Neural progenitor cell (in vitro differentiated cells): ENCODE data around the gene MSLN. TPM values are rescaled to one million over a fixed set of nuclear protein-coding genes. Genes with fewer than 3 reads are reported as not detected.
"Not testable (repeated sequence)": the region's sequence is repeated elsewhere in the genome, so short reads cannot be mapped to it uniquely, and the experiment has no call there.

Source experiments
- DNase-seq: peaks from one replicate; pipeline ENCODE4 v3.0.0-alpha.2; 2016; ENCODE audit warnings: low spot score
- H2AFZ ChIP-seq: fragments of 200-600 bp; sonication (generic); replicated peaks from 2 replicates; pipeline ENCODE4 v1.6.1; 2016; ENCODE audit warnings: antibody characterized with exemption
- H3F3A ChIP-seq: fragments of 200-600 bp; sonication (generic); 2 replicates; pipeline ENCODE4 v1.6.1; 2016; ENCODE audit warnings: antibody characterized with exemption, low read depth
- H3K27ac ChIP-seq: fragments of 200-600 bp; sonication (generic); 2 replicates; pipeline ENCODE4 v1.5.1; 2016; ENCODE audit warnings: mild to moderate bottlenecking
- H3K27me3 ChIP-seq: fragments of 200-600 bp; sonication (generic); 2 replicates; pipeline ENCODE4 v1.6.1; 2016; ENCODE audit warnings: mild to moderate bottlenecking, moderate library complexity
- H3K36me3 ChIP-seq: fragments of 200-600 bp; sonication (generic); 2 replicates; pipeline ENCODE4 v1.5.1; 2016
- H3K4me1 ChIP-seq: fragments of 200-600 bp; sonication (generic); 2 replicates; pipeline ENCODE4 v1.6.1; 2016; ENCODE audit warnings: mixed run types
- H3K4me2 ChIP-seq: fragments of 200-600 bp; sonication (generic); 2 replicates; pipeline ENCODE4 v1.6.1; 2016
- H3K4me3 ChIP-seq: fragments of 200-600 bp; sonication (generic); 2 replicates; pipeline ENCODE4 v1.5.1; 2016
- H3K79me2 ChIP-seq: fragments of 200-600 bp; sonication (generic); 2 replicates; pipeline ENCODE4 v1.6.1; 2016; ENCODE audit warnings: low read depth
- H3K9ac ChIP-seq: fragments of 200-600 bp; sonication (generic); 2 replicates; pipeline ENCODE4 v1.6.1; 2016
- H3K9me3 ChIP-seq: fragments of 200-600 bp; sonication (generic); 2 replicates; pipeline ENCODE4 v1.5.1; 2016; ENCODE audit warnings: low read depth
- H4K20me1 ChIP-seq: fragments of 200-600 bp; sonication (generic); 2 replicates; pipeline ENCODE4 v1.6.1; 2016; ENCODE audit warnings: low read depth
- H3K27ac Mint-ChIP-seq: 3 replicates; pipeline ENCODE4 v1.8.0; 2021; ENCODE audit warnings: mixed read lengths
- H3K27me3 Mint-ChIP-seq: 2 replicates; pipeline ENCODE4 v1.8.0; 2022; ENCODE audit warnings: low read depth, mild to moderate bottlenecking, inconsistent platforms, moderate library complexity, mixed read lengths; ENCODE audit not compliant: insufficient read depth
- H3K36me3 Mint-ChIP-seq: 3 replicates; pipeline ENCODE4 v1.8.0; 2021; ENCODE audit warnings: mixed read lengths
- H3K4me1 Mint-ChIP-seq: 3 replicates; pipeline ENCODE4 v1.8.0; 2021; ENCODE audit warnings: mixed read lengths
- H3K4me3 Mint-ChIP-seq: 3 replicates; pipeline ENCODE4 v1.8.0; 2021; ENCODE audit warnings: mild to moderate bottlenecking, moderate library complexity, mixed read lengths
- H3K9me3 Mint-ChIP-seq: 3 replicates; pipeline ENCODE4 v1.8.0; 2020; ENCODE audit warnings: mixed read lengths
- EZH2 ChIP-seq: fragments of 200-600 bp; sonication (generic); IDR thresholded peaks from 2 replicates; pipeline ENCODE4 v1.6.1; 2017; ENCODE audit warnings: antibody characterized with exemption, mild to moderate bottlenecking, moderate library complexity
- EZH2phosphoT487 ChIP-seq: fragments of 200-600 bp; sonication (generic); IDR thresholded peaks from 2 replicates; pipeline ENCODE4 v1.6.1; 2017; ENCODE audit warnings: antibody characterized with exemption
- total RNA-seq: library from RNA; depleted of rRNA; stranded (reverse); fragments of >200 nt; gene quantifications from 2 replicates; pipeline ENCODE4 v1.2.3, GENCODE V29; 2015; ENCODE audit warnings: low replicate concordance
- TF ChIP-seq, protein P1 (sequence below): fragments of 200-600 bp; sonication (generic); IDR thresholded peaks from 2 replicates; pipeline ENCODE4 v1.5.1; 2017; ENCODE audit warnings: antibody characterized with exemption, mild to moderate bottlenecking

The MSLN gene
- total RNA-seq, 1 donor from 2014 or later: 0.82 TPM

DNA sequence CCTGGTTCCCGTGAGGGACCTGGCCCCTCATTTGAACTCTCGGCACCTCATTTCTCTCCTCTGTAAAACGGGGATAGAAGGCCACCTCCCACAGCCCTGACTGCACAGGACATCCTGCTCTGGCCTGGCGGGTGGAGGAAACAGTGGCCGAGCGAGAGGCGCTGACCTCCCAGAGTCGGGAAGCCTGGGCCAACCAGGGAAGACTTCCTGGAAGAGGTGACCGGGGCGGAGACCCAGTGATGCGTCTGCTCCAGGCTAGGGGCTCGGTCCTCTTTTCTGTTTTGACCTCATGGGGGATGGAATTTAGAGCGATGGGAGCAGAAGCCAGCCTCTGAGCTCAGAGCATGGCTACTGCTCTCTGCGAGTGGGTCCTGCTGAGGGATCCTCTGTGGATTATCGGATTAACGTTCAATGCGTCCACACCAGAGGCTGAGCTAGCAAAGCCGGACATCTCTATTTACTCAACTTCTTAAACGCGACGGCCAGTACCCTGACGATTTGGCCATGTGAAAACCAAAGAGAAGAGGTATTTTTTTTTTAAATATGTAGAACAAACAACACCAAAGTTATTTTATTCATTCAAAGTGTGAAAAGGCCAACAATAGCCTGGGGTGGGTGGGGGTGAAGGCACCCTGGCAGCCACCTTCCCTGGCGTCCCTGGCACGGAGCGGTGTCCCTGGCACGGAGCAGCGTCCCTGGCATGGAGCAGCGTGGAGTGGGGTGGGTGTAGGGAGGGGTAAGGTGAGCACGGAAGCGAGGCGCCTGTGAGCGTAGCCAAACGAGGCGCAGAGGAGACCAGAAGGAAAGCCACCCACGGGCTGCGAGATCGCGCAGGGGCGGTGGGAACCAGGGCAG is 9.2 kb upstream of the MSLN start:
- Mint-ChIP-seq H3K36me3 (no peaks in the 10 kb centered on the region), H3K4me3 (peak overlapping the region; percentile 73), H3K27me3 (peaks cover 10% of the 10 kb centered on the region), H3K27ac (peak overlapping the region; percentile 93), H3K4me1 (peaks cover 34% of the 10 kb centered on the region), H3K9me3 (peaks cover 2% of the 10 kb centered on the region)
- TF ChIP-seq EZH2: no peak
- TF ChIP-seq, protein P1, sequence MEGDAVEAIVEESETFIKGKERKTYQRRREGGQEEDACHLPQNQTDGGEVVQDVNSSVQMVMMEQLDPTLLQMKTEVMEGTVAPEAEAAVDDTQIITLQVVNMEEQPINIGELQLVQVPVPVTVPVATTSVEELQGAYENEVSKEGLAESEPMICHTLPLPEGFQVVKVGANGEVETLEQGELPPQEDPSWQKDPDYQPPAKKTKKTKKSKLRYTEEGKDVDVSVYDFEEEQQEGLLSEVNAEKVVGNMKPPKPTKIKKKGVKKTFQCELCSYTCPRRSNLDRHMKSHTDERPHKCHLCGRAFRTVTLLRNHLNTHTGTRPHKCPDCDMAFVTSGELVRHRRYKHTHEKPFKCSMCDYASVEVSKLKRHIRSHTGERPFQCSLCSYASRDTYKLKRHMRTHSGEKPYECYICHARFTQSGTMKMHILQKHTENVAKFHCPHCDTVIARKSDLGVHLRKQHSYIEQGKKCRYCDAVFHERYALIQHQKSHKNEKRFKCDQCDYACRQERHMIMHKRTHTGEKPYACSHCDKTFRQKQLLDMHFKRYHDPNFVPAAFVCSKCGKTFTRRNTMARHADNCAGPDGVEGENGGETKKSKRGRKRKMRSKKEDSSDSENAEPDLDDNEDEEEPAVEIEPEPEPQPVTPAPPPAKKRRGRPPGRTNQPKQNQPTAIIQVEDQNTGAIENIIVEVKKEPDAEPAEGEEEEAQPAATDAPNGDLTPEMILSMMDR: no peak
- no peak for TF ChIP-seq EZH2phosphoT487
- no peaks in the 10 kb centered on the region for H3K9me3 ChIP-seq
- no peaks in the 10 kb centered on the region for H3K36me3 ChIP-seq
- H4K20me1 ChIP-seq: no peaks in the 10 kb centered on the region
- H3F3A ChIP-seq: peaks cover 21% of the 10 kb centered on the region
- H3K4me3 ChIP-seq: no peak overlapping the region
- peak overlapping the region; percentile 81 for H2AFZ ChIP-seq
- no peak overlapping the region for H3K27ac ChIP-seq
- peak overlapping the region; percentile 73 for H3K4me2 ChIP-seq
- H3K27me3 ChIP-seq: no peaks in the 10 kb centered on the region
- H3K4me1 ChIP-seq: peaks cover 22% of the 10 kb centered on the region
- H3K79me2 ChIP-seq: no peaks in the 10 kb centered on the region
- peak; percentile 58 for DNase-seq
- no peak overlapping the region for H3K9ac ChIP-seq

DNA sequence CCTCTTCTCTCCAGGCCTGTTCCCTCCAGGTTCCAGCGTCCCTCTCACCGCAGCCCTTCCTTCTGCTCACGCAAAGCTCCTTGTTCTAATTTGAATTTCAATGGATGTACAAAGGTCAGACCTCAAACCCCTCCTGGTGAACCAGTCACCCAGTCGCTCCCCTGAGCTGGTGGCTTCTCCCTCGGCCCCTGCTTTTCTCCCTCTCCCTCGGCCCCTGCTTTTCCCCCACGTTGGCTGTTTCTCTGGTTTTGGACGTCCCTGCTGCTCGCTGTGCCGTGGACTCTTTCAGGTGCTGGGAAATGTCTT is 8.6 kb upstream of the MSLN start:
- H3K4me3 ChIP-seq: peak overlapping the region; percentile 18
- peak overlapping the region; percentile 81 for H2AFZ ChIP-seq
- Mint-ChIP-seq H3K4me3 (peak overlapping the region; percentile 73), H3K27me3 (peaks cover 10% of the 10 kb centered on the region), H3K36me3 (no peaks in the 10 kb centered on the region), H3K4me1 (peaks cover 34% of the 10 kb centered on the region), H3K27ac (peak overlapping the region; percentile 93), H3K9me3 (peaks cover 5% of the 10 kb centered on the region)
- peak overlapping the region; percentile 73 for H3K4me2 ChIP-seq
- H3K4me1 ChIP-seq: peaks cover 22% of the 10 kb centered on the region
- H3K27me3 ChIP-seq: no peaks in the 10 kb centered on the region
- no peak overlapping the region for H3K9ac ChIP-seq
- no peak overlapping the region for H3K27ac ChIP-seq
- peaks cover 21% of the 10 kb centered on the region for H3F3A ChIP-seq
- H3K79me2 ChIP-seq: no peaks in the 10 kb centered on the region
- no peaks in the 10 kb centered on the region for H3K9me3 ChIP-seq
- no peaks in the 10 kb centered on the region for H4K20me1 ChIP-seq
- no peaks in the 10 kb centered on the region for H3K36me3 ChIP-seq
- DNase-seq: peak; percentile 61
- no peak for TF ChIP-seq EZH2phosphoT487
- TF ChIP-seq, protein P1: no peak
- TF ChIP-seq EZH2: no peak

DNA sequence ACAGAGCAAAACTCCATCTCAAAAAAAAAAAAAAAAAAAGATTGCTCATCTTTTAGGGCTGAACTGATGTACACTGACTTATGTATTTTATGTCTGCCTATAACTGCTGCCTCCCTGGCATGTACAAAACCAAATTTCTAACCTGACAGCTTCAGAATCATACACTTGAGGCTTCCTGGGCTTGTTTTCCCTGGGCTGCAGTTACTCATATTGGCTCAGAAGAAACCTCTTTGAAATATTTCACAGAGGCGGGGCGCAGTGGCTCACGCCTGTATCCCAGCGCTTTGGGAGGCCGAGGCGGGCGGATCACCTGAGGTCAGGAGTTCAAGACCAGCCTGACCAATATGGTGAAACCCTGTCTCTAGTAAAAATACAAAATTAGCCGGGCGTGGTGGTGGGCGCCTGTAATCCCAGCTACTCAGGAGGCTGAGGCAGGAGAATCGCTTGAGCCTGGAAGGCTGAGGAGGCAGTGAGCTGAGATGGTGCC is 6.4 kb upstream of the MSLN start:
- H3K27me3 ChIP-seq, H2AFZ ChIP-seq, H3K79me2 ChIP-seq, H4K20me1 ChIP-seq, H3K4me3 ChIP-seq, H3K9ac ChIP-seq, H3K27ac ChIP-seq, H3K4me2 ChIP-seq, H3K36me3 Mint-ChIP-seq, H3K27ac Mint-ChIP-seq, H3K9me3 ChIP-seq, H3K36me3 ChIP-seq, H3K4me3 Mint-ChIP-seq, DNase-seq: not testable (repeated sequence)
- Mint-ChIP-seq H3K9me3 (peaks cover 10% of the 10 kb centered on the region), H3K4me1 (peaks cover 37% of the 10 kb centered on the region), H3K27me3 (peaks cover 13% of the 10 kb centered on the region)
- Histone ChIP-seq H3F3A (peaks cover 21% of the 10 kb centered on the region), H3K4me1 (peaks cover 22% of the 10 kb centered on the region)

DNA sequence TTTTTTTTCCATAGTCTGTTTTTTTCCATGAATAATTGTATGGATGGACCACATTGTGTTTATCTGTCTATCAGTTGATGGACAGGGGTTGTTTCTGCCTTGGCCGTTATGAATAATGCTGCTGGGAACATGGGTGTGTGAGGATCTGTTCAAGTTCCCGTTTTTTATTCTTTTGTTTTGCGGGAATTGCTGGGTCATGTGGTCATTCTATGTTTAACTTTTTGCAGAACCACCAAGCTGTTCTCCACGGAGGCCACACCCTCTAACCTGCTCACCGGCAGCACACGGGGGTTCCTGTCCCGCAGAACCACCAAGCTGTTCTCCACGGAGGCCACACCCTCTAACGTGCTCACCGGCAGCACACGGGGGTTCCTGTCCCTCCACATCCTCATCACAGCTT is 5.9 kb upstream of the MSLN start:
- peaks cover 10% of the 10 kb centered on the region for H3K9me3 Mint-ChIP-seq
- no peaks in the 10 kb centered on the region for H3K36me3 ChIP-seq
- no peaks in the 10 kb centered on the region for H3K79me2 ChIP-seq
- H3K4me2 ChIP-seq: no peak overlapping the region
- H2AFZ ChIP-seq: no peak overlapping the region
- peaks cover 22% of the 10 kb centered on the region for H3K4me1 ChIP-seq
- no peaks in the 10 kb centered on the region for H3K9me3 ChIP-seq
- no peak overlapping the region for H3K27ac Mint-ChIP-seq
- peaks cover 26% of the 10 kb centered on the region for H3F3A ChIP-seq
- H3K4me3 ChIP-seq: no peak overlapping the region
- TF ChIP-seq, protein P1: no peak
- TF ChIP-seq EZH2phosphoT487: no peak
- no peak for TF ChIP-seq EZH2
- H3K27ac ChIP-seq: no peak overlapping the region
- DNase-seq: no peak
- H3K4me3 Mint-ChIP-seq: no peak overlapping the region
- no peaks in the 10 kb centered on the region for H4K20me1 ChIP-seq
- H3K27me3 Mint-ChIP-seq: peaks cover 15% of the 10 kb centered on the region
- H3K36me3 Mint-ChIP-seq: no peaks in the 10 kb centered on the region
- no peaks in the 10 kb centered on the region for H3K27me3 ChIP-seq
- peaks cover 38% of the 10 kb centered on the region for H3K4me1 Mint-ChIP-seq
- no peak overlapping the region for H3K9ac ChIP-seq
